PC-3 (cell line): ENCODE results near the gene SOX12.
"Not testable (repeated sequence)": the region's sequence is repeated elsewhere in the genome, so short reads cannot be mapped to it uniquely, and the experiment has no call there.

ENCODE experiments used
- EZH2 ChIP-seq: fragments of 300-600 bp; sonication (generic); IDR thresholded peaks from one replicate; pipeline ENCODE4 v1.6.1; 2017; ENCODE audit warnings: antibody characterized with exemption, mild to moderate bottlenecking, low read length; ENCODE audit not compliant: unreplicated experiment
- EZH2phosphoT487 ChIP-seq: fragments of 300-600 bp; sonication (generic); IDR thresholded peaks from 2 replicates; pipeline ENCODE4 v1.6.1; 2018; ENCODE audit warnings: mild to moderate bottlenecking, antibody characterized with exemption, low read length, borderline replicate concordance
- TF ChIP-seq, protein P1 (sequence below): fragments of 300-600 bp; sonication (generic); conservative IDR thresholded peaks from 2 replicates; pipeline ENCODE4 v1.5.1; 2017; ENCODE audit warnings: antibody characterized with exemption, low read depth, mild to moderate bottlenecking, low read length

DNA sequence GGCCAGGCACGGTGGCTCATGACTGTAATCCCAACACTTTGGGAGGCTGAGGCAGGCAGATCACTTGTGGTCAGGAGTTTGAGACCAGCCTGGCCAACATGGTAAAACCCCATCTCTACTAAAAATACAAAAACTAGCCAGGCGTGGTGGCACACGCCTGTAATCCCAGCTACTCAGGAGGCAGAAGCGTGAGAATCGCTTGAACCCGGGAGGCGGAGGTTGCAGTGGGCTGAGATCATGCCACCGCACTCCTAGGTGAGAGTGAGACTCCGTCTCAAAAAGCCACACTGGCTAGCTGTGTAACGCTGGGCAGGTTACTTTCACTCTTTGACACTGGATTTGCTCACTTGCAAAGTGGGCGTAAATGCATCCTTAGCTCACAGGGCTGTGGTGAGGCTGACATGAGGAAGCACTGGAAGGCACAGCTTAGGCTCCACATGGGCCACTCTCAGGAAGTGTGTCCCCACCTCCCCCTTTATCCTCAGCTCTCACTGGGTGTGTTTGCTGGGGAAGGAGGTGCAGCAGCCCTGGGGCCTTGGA is 47.3 kb downstream of the SOX12 start:
- TF ChIP-seq, protein P1, sequence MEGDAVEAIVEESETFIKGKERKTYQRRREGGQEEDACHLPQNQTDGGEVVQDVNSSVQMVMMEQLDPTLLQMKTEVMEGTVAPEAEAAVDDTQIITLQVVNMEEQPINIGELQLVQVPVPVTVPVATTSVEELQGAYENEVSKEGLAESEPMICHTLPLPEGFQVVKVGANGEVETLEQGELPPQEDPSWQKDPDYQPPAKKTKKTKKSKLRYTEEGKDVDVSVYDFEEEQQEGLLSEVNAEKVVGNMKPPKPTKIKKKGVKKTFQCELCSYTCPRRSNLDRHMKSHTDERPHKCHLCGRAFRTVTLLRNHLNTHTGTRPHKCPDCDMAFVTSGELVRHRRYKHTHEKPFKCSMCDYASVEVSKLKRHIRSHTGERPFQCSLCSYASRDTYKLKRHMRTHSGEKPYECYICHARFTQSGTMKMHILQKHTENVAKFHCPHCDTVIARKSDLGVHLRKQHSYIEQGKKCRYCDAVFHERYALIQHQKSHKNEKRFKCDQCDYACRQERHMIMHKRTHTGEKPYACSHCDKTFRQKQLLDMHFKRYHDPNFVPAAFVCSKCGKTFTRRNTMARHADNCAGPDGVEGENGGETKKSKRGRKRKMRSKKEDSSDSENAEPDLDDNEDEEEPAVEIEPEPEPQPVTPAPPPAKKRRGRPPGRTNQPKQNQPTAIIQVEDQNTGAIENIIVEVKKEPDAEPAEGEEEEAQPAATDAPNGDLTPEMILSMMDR: not testable (repeated sequence)
- TF ChIP-seq EZH2, EZH2phosphoT487: not testable (repeated sequence)
